Measurements from ENCODE around the gene TMEM86B.

DNA sequence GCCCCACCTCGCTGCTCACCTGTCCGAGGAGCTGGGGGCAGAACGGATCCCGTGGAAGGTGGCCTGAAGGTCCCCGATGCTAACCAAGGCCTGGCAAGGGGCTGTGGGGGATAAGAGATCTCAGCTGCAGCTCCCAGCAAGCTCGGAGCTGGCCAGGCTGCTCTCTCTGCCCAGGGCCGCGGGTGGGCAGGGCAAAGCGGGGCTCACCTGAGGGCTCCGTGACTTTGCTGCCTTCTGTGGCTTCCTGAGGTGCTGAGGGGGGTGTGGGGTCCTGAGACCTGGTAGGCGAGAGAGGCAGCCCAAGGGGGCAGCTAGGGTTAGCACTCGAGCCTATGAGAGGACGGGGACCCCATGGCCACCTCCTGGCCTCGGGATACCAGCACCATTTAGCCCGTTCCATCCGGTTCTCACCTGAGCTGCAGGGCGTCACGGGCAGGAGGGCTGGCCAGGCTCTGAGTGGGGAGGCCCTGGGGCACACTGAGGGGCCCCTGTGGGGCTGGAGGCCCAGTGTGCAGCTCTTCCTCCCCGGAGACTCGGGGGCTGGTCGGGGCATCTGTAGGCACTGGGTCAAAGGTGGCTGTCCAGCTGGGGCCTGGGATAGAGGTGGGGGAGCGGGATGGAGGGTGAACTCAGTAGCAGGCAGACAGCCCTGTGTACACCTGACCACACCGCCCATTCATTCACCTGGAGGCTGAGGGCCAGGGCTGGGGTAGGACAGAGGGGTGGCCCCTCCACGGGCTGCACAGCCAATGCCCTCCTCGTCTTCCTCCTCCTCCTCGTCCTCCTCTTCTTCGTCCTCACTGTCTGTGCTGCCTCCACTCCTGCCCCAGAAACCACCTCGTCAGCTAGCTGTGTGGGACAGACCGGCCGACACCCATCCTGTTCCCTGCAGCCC is 3.1 kb upstream of the TMEM86B start:
- no peak for TF ChIP-seq POLR2A (IDR thresholded peaks at IDR 0.05; ENCODE audit: low read depth, low read length)
- TF ChIP-seq, protein P1, sequence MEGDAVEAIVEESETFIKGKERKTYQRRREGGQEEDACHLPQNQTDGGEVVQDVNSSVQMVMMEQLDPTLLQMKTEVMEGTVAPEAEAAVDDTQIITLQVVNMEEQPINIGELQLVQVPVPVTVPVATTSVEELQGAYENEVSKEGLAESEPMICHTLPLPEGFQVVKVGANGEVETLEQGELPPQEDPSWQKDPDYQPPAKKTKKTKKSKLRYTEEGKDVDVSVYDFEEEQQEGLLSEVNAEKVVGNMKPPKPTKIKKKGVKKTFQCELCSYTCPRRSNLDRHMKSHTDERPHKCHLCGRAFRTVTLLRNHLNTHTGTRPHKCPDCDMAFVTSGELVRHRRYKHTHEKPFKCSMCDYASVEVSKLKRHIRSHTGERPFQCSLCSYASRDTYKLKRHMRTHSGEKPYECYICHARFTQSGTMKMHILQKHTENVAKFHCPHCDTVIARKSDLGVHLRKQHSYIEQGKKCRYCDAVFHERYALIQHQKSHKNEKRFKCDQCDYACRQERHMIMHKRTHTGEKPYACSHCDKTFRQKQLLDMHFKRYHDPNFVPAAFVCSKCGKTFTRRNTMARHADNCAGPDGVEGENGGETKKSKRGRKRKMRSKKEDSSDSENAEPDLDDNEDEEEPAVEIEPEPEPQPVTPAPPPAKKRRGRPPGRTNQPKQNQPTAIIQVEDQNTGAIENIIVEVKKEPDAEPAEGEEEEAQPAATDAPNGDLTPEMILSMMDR (IDR thresholded peaks at IDR 0.05; ENCODE audit: extremely low read depth in 1 of 2, insufficient read depth in 1 of 2, low read depth in 1 of 2, low read length in 2 of 2) = no peak
- TF ChIP-seq EZH2 (IDR thresholded peaks at IDR 0.05; ENCODE audit: borderline replicate concordance, low read depth, low read length, severe bottlenecking) = no peak
- no peak for TF ChIP-seq MYC (IDR thresholded peaks at IDR 0.05; ENCODE audit: low read depth, low read length)
